HEK293T (cell line): ENCODE results near the gene MADCAM1.

Experiments
- ARNT ChIP-seq: fragments of 450-650 bp; IDR thresholded peaks from 2 replicates; pipeline ENCODE4 v1.6.1; 2017; ENCODE audit warnings: mild to moderate bottlenecking
- BHLHE40 ChIP-seq: fragments of 450-650 bp; IDR thresholded peaks from 2 replicates; pipeline ENCODE4 v1.6.1; 2016; ENCODE audit warnings: mild to moderate bottlenecking, moderate library complexity, borderline replicate concordance
- ELF4 ChIP-seq: fragments of 450-650 bp; IDR thresholded peaks from 2 replicates; pipeline ENCODE4 v1.6.1; 2017; ENCODE audit warnings: antibody characterized with exemption
- FOXA1 ChIP-seq: fragments of 450-650 bp; IDR thresholded peaks from 2 replicates; pipeline ENCODE4 v1.6.1; 2016; ENCODE audit warnings: mild to moderate bottlenecking
- FOXK2 ChIP-seq: fragments of 450-650 bp; IDR thresholded peaks from 2 replicates; pipeline ENCODE4 v1.6.1; 2016; ENCODE audit warnings: mild to moderate bottlenecking
- FOXM1 ChIP-seq: fragments of 450-650 bp; IDR thresholded peaks from 2 replicates; pipeline ENCODE4 v1.6.1; 2017; ENCODE audit warnings: mild to moderate bottlenecking, borderline replicate concordance
- HDGF ChIP-seq: fragments of 450-650 bp; IDR thresholded peaks from 2 replicates; pipeline ENCODE4 v1.6.1; 2017; ENCODE audit warnings: antibody characterized with exemption, borderline replicate concordance
- L3MBTL2 ChIP-seq: fragments of 450-650 bp; conservative IDR thresholded peaks from 2 replicates; pipeline ENCODE4 v1.6.1; 2016; ENCODE audit warnings: mild to moderate bottlenecking
- NFRKB ChIP-seq: fragments of 450-650 bp; IDR thresholded peaks from 2 replicates; pipeline ENCODE4 v1.6.1; 2016; ENCODE audit warnings: mild to moderate bottlenecking, moderate library complexity
- SP1 ChIP-seq: fragments of 450-650 bp; IDR thresholded peaks from 2 replicates; pipeline ENCODE4 v1.6.1; 2017
- SUZ12 ChIP-seq: fragments of 450-650 bp; IDR thresholded peaks from 2 replicates; pipeline ENCODE4 v1.6.1; 2016; ENCODE audit warnings: mild to moderate bottlenecking
- TARDBP ChIP-seq: fragments of 450-650 bp; IDR thresholded peaks from 2 replicates; pipeline ENCODE4 v1.6.1; 2016
- ZNF384 ChIP-seq: fragments of 450-650 bp; IDR thresholded peaks from 2 replicates; pipeline ENCODE4 v1.6.1; 2016

DNA sequence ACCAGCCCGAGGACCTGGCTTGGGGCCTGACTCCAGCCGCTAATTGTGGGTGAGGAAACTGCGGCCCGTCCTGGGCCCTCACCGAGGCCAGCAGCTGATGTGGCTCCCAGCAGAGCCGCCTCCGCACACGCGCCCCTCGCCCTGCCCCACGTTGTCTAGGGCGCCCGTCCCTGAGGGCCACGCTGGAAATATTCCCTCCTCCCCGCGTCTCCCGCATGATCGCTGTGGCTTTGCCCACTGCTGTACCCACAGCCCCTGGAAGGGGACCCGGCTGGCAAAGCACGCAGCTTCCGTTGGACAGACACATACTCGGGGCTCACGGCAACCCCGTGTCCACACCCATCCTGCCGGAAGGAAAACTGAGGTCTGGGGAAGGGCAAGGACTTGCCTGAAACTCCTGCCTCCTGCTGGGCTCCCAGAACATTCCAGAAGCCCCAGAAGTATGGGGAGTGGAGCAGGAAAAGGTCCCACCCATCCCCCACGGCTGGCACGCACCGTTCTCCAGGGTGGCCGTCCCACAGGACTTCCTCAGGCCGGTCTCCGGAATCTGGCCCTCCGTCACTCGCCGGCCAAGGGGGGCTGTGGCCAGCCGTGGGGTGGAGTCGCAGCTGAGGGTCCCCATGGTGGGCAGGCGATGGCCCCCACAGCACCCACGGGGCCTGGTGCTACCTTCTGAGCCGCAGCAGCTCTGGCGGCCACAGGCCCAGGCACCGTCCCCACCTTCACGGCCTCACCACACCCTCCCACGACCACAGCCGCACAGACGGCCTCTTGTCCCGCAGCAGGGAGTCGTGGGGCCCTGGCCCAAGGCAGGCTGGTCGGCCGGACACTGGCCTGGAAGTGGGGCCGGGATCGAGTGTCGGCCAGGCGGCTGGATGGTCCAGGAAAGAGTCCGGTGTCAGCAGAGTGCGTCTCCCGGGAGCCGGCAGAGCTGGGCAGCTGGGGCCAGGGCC, 21.9 kb upstream of the MADCAM1 start:
- TF ChIP-seq BHLHE40 (no peak), ELF4 (no peak), ARNT (no peak), SP1 (no peak), L3MBTL2 (no peak), SUZ12 (no peak), FOXA1 (no peak), HDGF (no peak), FOXM1 (no peak), NFRKB (no peak), FOXK2 (no peak), ZNF384 (no peak), TARDBP (no peak)
